LNCaP clone FGC (cell line): ENCODE results near the gene GPRC6A.
A peak's percentile ranks its signal among the peaks of the same experiment; 100 is the strongest.
"Not testable (repeated sequence)": the region's sequence is repeated elsewhere in the genome, so short reads cannot be mapped to it uniquely, and the experiment has no call there.

Source experiments
- DNase-seq: peaks from one replicate; pipeline ENCODE4 v3.0.0-alpha.2; 2011; ENCODE audit warnings: low read depth
- H3K4me3 ChIP-seq: 2 replicates; pipeline ENCODE4 v1.5.1; 2011; ENCODE audit warnings: mild to moderate bottlenecking, low read depth, low read length, control low read depth
- CTCF ChIP-seq: IDR thresholded peaks from 2 replicates; pipeline ENCODE4 v1.5.1; 2012; ENCODE audit warnings: mild to moderate bottlenecking; ENCODE audit not compliant: control insufficient read depth, insufficient read depth; ENCODE audit errors: extremely low read depth

The GPRC6A gene

DNA sequence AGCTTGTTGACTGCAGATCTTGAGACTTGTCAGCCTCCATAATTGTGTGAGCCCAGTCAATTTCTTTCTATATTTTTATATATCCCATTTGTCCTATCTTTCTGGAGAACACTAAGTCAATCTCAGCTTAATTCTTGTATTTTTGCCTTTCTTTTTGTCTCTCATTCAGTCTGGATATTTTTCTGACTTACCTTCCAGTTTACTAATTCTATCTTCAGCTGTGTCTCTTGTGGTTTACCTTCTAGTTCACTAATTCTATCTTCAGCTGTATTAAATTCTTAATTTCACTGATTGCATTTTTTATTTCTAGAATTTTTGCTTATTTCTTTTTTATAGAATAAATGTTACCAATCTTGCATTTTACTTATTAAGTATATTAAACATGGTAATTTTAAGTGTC, 30.4 kb upstream of the GPRC6A start:
- DNase-seq: no peak
- H3K4me3 ChIP-seq: no peak overlapping the region
- no peak for TF ChIP-seq CTCF

GRCh38 chr6:116858060-116858459, 29.2 kb upstream of the GPRC6A start:
- no peak for TF ChIP-seq CTCF

GRCh38 chr6:116847227-116847626, 18.3 kb upstream of the GPRC6A start:
- TF ChIP-seq CTCF: peak; percentile 36
- peak; percentile 27 for DNase-seq
- H3K4me3 ChIP-seq: no peak overlapping the region

More at GRCh38 chr6:116858060-116858459, 29.2 kb upstream of the GPRC6A start:
- DNase-seq: no peak
- H3K4me3 ChIP-seq: no peak overlapping the region

DNA sequence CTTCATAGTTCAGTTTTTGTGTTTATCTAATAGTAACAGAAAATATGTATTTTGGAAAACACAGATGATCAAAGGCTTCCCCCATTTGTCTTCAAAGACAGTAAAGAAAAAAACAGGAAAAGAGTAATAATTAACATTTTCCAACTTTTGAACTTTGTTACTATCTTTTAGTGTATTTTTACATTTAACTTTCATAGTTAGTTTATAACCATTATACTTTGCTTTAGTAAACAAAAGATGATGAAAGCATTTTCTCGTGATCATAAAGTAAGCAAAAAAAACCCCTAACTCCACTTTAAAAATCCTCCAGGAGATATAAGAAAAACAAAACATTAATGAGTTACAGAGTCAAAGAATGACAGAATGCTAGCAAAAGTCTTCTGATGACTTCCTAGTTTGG, 13.6 kb upstream of the GPRC6A start:
- no peak overlapping the region for H3K4me3 ChIP-seq
- no peak for DNase-seq
- no peak for TF ChIP-seq CTCF

DNA sequence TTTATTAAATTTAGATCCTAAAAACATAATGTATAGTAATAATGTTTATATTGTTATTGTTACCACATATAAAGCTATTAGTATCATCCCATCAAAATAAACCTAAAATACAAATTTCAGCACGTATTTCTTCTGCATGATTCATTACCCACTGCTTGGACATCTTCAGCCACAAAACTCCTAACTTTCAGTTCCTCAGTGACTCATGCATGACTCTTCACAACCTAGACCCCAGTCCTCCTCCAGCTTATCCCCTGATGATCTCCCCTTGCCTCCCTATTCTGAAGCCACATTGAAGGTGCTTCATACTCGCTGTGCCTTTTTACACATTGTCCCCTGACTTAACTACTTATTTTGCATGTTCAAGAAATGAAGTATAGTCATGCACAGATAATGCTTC, 11.2 kb upstream of the GPRC6A start:
- no peak for TF ChIP-seq CTCF
- no peak overlapping the region for H3K4me3 ChIP-seq
- no peak for DNase-seq

GRCh38 chr6:116836606-116837342, 7.9 kb upstream of the GPRC6A start:
- H3K4me3 ChIP-seq: no peak overlapping the region
- no peak for DNase-seq
- TF ChIP-seq CTCF: no peak

DNA sequence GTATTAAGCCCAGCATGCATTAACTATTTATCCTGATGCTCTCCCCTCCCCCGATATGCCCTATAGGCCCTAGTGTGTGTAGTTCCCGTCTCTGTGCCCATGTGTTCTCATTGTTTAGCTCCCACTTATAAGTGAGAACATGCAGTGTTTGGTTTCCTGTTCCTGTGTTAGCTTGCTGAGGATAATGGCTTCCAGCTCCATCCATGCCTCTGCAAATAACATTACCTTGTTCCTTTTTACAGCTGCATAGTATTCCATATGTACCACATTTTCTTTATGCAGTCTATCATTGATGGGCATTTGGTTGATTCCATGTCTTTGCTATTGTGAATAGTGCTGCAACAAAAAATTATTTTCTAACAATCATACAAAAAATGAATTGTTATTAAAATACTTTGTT, 5.6 kb upstream of the GPRC6A start:
- DNase-seq, H3K4me3 ChIP-seq: not testable (repeated sequence)
